HepG2 (cell line): ENCODE results near the gene SYNJ2. TPM values are rescaled to one million over a fixed set of nuclear protein-coding genes. Genes with fewer than 3 reads are reported as not detected.
A peak's percentile ranks its signal among the peaks of the same experiment; 100 is the strongest.

Experiments used
- AGO1 ChIP-seq: fragments of 200-400 bp; formaldehyde crosslinking; IDR thresholded peaks from 2 replicates; pipeline ENCODE4 v1.6.1; 2017; ENCODE audit warnings: mild to moderate bottlenecking, low read depth, low read length, moderate library complexity; ENCODE audit not compliant: poor library complexity, severe bottlenecking
- AKNA ChIP-seq: sonication (generic); formaldehyde crosslinking; IDR thresholded peaks from 2 replicates; pipeline ENCODE4 v1.4.0; 2020; ENCODE audit warnings: missing genetic modification reagents, borderline replicate concordance
- ARID3A ChIP-seq: IDR thresholded peaks from 2 replicates; pipeline ENCODE4 v1.6.1; 2012; ENCODE audit warnings: low read depth, low read length, improper control_type of control experiment
- CHD4 ChIP-seq: fragments of 200-600 bp; sonication (generic); IDR thresholded peaks from 2 replicates; pipeline ENCODE4 v1.7.0; 2017; ENCODE audit warnings: mild to moderate bottlenecking, low read length, borderline replicate concordance
- CREB1 ChIP-seq, 2 experiments: fragments of 450-650 bp in 1 of 2; IDR thresholded peaks; 2 replicates each; pipeline ENCODE4 v1.6.1; 2016 to 2017; ENCODE audit warnings: control low read depth in 1 of 2, mild to moderate bottlenecking in 1 of 2, missing compliant biosample characterization in 1 of 2, missing genetic modification characterization in 1 of 2
- REL ChIP-seq: sonication (generic); formaldehyde crosslinking; conservative IDR thresholded peaks from 2 replicates; pipeline ENCODE4 v1.8.0; 2022; ENCODE audit warnings: mild to moderate bottlenecking, missing genetic modification reagents, moderate library complexity
- TBL1XR1 ChIP-seq: fragments of 150-350 bp; IDR thresholded peaks from 2 replicates; pipeline ENCODE4 v1.6.1; 2014; ENCODE audit warnings: borderline replicate concordance, low read length; ENCODE audit not compliant: partially characterized antibody
- TCF7 ChIP-seq: sonication (generic); IDR thresholded peaks from 2 replicates; pipeline ENCODE4 v1.6.1; 2016; ENCODE audit warnings: antibody characterized with exemption, low read depth
- XBP1 ChIP-seq: sonication (generic); formaldehyde crosslinking; IDR thresholded peaks from 2 replicates; pipeline ENCODE4 v1.5.0; 2020; ENCODE audit warnings: missing genetic modification reagents
- ZNF30 ChIP-seq: sonication (generic); formaldehyde crosslinking; IDR thresholded peaks from 2 replicates; pipeline ENCODE4 v1.5.0; 2020; ENCODE audit warnings: mild to moderate bottlenecking, missing genetic modification reagents
- ZNF710 ChIP-seq: sonication (generic); formaldehyde crosslinking; IDR thresholded peaks from 2 replicates; pipeline ENCODE4 v1.5.0; 2020; ENCODE audit warnings: mild to moderate bottlenecking, missing genetic modification reagents, borderline replicate concordance
- ZNF781 ChIP-seq: sonication (generic); formaldehyde crosslinking; IDR thresholded peaks from 2 replicates; pipeline ENCODE4 v1.5.1; 2020; ENCODE audit warnings: borderline replicate concordance, mild to moderate bottlenecking, missing genetic modification reagents; ENCODE audit errors: not compliant biosample characterization
- polyA plus RNA-seq, 8 experiments: library from polyadenylated mRNA; depleted of rRNA in 3 of 8; stranded (reverse) in 7 of 8; unstranded in 1 of 8; fragments of >200 nt; fragmentation: Illumina TruSeq in 4 of 8; extraction: Trizol in 4 of 8; gene quantifications; 2 replicates each; pipeline versions ENCODE4 v1.2.1 to v1.2.3, GENCODE V29; 2011 to 2016; ENCODE audit warnings: low read depth in 4 of 8, missing spikeins in 1 of 8, mixed read lengths in 1 of 8; ENCODE audit not compliant: insufficient read depth in 1 of 8
- total RNA-seq, 5 experiments: library from RNA; depleted of rRNA; stranded (reverse); fragments of >200 nt; fragmentation: Illumina TruSeq; extraction: Trizol; gene quantifications; 2 replicates each; pipeline ENCODE4 v1.2.3, GENCODE V29; 2016; ENCODE audit warnings: low read depth in 1 of 5
- TF ChIP-seq, protein P1 (sequence below): sonication (generic); formaldehyde crosslinking; IDR thresholded peaks from 2 replicates; pipeline ENCODE4 v1.4.0; 2020; ENCODE audit warnings: mild to moderate bottlenecking, low read depth, missing genetic modification reagents
- TF ChIP-seq, protein P2 (sequence below): sonication (generic); formaldehyde crosslinking; IDR thresholded peaks from 2 replicates; pipeline ENCODE4 v1.8.0; 2022; ENCODE audit warnings: low read depth, missing genetic modification reagents

Gene SYNJ2
- total and polyA plus RNA-seq, 2 of the 13 experiments (the other 11 are each of a cell fraction or from before 2014, with no cell fraction given) = 39.1 to 57.6 TPM

DNA sequence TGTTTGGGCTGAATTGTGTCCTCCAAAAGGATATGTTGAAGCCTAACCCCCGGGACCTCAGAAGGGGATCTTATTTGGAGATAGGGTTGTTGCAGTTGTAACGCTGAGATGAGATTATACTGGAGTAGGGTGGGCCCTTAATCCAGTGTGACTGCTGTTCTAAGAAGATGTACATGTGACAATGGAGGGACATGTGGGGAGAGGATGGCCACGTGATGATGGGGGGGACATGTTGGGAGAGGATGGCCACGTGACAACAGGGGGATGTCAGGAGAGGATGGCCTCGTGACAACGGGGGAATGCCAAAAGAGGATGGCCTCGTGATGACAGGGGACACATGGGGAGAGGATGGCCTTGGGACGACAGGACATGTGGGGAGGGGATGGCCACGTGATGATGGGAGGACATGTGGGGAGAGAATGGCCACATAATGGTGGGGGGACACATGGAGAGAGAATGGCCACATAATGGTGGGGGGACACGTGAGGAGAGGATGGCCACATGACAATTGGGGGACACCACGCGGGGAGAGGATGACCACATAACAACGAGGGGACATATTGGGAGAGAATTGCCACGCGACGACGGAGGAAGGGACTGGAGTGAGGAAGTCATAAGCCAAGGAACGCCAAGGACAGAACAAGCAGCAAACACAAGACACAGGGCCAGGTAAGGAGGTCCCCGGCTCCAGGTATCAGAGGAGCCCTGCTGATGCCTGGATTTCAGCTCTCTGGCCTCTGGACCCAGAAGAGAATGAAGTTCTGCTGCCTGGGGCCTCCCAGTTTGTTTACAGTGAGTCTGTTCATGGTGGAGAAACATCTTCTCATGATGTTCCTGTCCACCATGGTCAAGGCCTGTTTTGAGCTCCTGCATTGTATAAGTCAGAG is 29.2 kb downstream of the SYNJ2 start (continued):
- TF ChIP-seq ARID3A = no peak
- TF ChIP-seq, protein P1, sequence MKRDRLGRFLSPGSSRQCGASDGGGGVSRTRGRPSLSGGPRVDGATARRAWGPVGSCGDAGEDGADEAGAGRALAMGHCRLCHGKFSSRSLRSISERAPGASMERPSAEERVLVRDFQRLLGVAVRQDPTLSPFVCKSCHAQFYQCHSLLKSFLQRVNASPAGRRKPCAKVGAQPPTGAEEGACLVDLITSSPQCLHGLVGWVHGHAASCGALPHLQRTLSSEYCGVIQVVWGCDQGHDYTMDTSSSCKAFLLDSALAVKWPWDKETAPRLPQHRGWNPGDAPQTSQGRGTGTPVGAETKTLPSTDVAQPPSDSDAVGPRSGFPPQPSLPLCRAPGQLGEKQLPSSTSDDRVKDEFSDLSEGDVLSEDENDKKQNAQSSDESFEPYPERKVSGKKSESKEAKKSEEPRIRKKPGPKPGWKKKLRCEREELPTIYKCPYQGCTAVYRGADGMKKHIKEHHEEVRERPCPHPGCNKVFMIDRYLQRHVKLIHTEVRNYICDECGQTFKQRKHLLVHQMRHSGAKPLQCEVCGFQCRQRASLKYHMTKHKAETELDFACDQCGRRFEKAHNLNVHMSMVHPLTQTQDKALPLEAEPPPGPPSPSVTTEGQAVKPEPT (CRISPR knock-in tag) = peak; percentile 8; the same call in 1 of the 2 replicates
- TF ChIP-seq AKNA = no peak
- TF ChIP-seq AGO1 = no peak
- TF ChIP-seq REL (CRISPR knock-in tag) = peak; percentile 92
- no peak for TF ChIP-seq XBP1 (CRISPR knock-in tag)
- TF ChIP-seq, protein P2, sequence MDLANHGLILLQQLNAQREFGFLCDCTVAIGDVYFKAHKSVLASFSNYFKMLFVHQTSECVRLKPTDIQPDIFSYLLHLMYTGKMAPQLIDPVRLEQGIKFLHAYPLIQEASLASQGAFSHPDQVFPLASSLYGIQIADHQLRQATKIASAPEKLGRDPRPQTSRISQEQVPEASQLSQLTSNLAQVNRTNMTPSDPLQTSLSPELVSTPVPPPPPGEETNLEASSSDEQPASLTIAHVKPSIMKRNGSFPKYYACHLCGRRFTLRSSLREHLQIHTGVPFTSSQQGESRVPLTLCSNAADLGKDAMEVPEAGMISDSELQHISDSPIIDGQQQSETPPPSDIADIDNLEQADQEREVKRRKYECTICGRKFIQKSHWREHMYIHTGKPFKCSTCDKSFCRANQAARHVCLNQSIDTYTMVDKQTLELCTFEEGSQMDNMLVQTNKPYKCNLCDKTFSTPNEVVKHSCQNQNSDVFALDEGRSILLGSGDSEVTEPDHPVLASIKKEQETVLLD = peak; percentile 60; the same call in 1 of the 2 replicates
- TF ChIP-seq ZNF30 (CRISPR knock-in tag) = peak; percentile 84; the same call in 1 of the 2 replicates
- peak; percentile 64 for TF ChIP-seq ZNF781
- TF ChIP-seq CHD4 = no peak
- TF ChIP-seq CREB1 (IDR thresholded peaks at IDR 0.05) = no peak; the same call in 1 of the 2 replicates
- TF ChIP-seq CREB1 (CRISPR knock-in tag; IDR thresholded peaks at IDR 0.05) = no peak
- TF ChIP-seq TBL1XR1 = no peak
- TF ChIP-seq ZNF710 (CRISPR knock-in tag) = no peak; the same call in 1 of the 2 replicates
- no peak for TF ChIP-seq TCF7
